ENCODE results near the gene TRAF3. TPM values are rescaled to one million over a fixed set of nuclear protein-coding genes. Genes with fewer than 3 reads are reported as not detected.

TRAF3 gene
- total RNA-seq, 1 donor from 2014 or later = 32.3 TPM

DNA sequence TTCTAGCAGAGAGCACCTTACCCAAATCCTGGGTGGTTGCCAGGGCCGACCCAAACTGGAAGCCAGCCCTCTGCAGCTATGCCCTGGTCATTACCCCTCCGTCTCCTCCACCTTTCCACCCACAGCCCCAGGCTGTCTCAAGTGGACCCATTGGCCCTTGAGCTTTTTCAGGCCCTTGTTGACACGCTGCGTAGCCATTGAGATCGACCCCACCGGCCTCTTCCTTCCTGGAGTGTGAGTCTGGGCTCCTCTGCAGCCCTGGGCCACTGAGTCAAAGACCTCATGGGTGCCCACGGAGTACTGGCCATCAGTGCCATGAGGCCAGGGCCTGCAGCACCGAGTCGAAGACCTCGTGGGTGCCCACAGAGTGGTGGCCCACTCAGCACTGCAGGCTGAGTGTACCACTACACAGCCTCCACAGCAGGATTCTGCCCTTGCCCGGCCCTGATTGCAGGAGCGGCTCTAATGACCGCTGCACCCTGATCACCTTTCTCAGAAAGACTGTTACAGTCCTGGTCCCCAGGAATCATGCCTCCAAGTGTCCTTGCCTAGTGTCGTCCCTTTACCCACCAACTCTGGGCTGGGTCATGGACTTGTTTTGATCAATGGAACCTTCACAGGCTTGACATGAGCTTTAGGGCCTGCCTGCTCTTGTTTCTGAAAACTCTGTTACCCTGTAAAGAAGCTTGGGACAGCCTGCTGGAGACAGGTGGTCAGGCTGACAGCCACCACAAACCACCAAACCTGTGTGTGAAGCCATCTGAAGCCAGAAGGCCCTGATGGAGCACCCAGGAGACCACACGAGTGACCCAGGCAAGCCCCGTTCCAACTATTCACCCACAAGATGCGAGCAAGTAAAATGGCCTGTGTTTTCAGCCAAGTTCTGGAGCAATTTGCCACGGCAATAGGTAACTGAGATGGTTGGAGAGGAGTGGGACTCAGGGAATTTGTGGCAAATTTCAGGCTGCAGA lies 39.6 kb upstream of the TRAF3 start:
- Histone ChIP-seq H3K4me3 (ENCODE audit: low read depth, low read length) (no peak overlapping the region), H3K36me3 (ENCODE audit: control insufficient read depth, insufficient read depth, low read length) (no peaks in the 10 kb centered on the region), H3K27me3 (ENCODE audit: control insufficient read depth, insufficient read depth, low read length) (no peaks in the 10 kb centered on the region)
- no peak for DNase-seq (ENCODE audit: low read depth)
- TF ChIP-seq, protein P1, sequence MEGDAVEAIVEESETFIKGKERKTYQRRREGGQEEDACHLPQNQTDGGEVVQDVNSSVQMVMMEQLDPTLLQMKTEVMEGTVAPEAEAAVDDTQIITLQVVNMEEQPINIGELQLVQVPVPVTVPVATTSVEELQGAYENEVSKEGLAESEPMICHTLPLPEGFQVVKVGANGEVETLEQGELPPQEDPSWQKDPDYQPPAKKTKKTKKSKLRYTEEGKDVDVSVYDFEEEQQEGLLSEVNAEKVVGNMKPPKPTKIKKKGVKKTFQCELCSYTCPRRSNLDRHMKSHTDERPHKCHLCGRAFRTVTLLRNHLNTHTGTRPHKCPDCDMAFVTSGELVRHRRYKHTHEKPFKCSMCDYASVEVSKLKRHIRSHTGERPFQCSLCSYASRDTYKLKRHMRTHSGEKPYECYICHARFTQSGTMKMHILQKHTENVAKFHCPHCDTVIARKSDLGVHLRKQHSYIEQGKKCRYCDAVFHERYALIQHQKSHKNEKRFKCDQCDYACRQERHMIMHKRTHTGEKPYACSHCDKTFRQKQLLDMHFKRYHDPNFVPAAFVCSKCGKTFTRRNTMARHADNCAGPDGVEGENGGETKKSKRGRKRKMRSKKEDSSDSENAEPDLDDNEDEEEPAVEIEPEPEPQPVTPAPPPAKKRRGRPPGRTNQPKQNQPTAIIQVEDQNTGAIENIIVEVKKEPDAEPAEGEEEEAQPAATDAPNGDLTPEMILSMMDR (IDR thresholded peaks at IDR 0.05; ENCODE audit: insufficient read depth, low read length, poor library complexity, severe bottlenecking) = no peak

DNA sequence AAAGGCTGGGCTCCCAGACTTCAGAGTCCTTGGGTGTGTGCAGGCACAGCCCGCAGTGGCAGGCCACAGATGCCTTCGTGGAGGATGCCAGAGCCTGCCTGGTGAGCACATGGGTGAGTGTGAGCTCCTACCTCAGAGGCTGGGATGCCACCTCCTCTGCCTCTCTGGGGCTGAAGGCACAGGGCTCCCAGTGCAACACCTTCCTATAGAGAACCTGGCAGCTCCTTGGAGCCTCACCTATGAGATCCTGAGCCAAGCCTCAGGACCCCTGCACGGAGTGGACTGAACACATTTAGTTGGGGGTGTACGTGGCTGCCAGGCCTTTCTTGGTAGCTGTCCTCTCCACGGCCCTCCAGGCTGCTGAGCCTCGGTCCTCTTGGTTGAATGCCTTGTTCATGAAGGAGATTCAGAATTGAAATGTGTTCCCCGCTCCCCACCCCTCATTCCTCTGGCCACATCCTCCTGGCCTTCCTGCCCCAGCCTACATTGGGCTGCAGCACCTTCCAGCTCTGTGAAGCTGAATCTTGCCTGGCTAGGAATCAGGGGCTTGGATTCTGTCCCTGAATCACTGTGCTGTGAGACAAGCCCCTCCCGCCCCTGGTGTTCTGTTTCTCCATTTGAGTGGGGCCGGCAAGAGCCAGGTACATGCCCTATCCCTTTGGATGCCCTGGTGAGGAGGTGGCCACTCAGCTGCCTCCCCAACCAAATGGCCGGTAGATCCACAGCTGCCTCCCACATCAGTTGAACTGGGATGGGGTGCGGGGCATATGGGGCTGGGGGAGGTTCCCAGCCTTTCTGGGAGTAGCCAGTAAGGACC lies 38.7 kb upstream of the TRAF3 start:
- Histone ChIP-seq H3K36me3 (ENCODE audit: control insufficient read depth, insufficient read depth, low read length) (no peaks in the 10 kb centered on the region), H3K27me3 (ENCODE audit: control insufficient read depth, insufficient read depth, low read length) (no peaks in the 10 kb centered on the region), H3K4me3 (ENCODE audit: low read depth, low read length) (no peak overlapping the region)
- TF ChIP-seq, protein P1 (IDR thresholded peaks at IDR 0.05; ENCODE audit: insufficient read depth, low read length, poor library complexity, severe bottlenecking) = no peak
- DNase-seq (ENCODE audit: low read depth) = no peak

DNA sequence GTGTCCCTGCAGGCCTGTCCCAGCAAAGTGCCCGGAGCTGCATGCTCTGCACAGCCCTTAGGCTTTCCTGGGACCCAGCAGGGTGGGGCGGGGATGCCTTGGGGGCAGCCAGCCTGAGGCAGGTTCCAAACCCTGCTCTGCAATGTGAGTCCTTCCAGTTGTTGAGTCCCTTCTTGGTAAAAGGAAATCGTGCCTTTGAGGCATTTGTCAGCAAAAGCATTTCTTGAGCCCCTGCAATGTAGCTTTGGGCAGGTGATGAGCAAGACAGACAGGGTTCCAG lies 38.1 kb upstream of the TRAF3 start:
- H3K36me3 ChIP-seq (ENCODE audit: control insufficient read depth, insufficient read depth, low read length) = no peaks in the 10 kb centered on the region
- H3K27me3 ChIP-seq (ENCODE audit: control insufficient read depth, insufficient read depth, low read length) = no peaks in the 10 kb centered on the region
- TF ChIP-seq, protein P1 (IDR thresholded peaks at IDR 0.05; ENCODE audit: insufficient read depth, low read length, poor library complexity, severe bottlenecking) = no peak
- no peak overlapping the region for H3K4me3 ChIP-seq (ENCODE audit: low read depth, low read length)
- DNase-seq (ENCODE audit: low read depth) = no peak

DNA sequence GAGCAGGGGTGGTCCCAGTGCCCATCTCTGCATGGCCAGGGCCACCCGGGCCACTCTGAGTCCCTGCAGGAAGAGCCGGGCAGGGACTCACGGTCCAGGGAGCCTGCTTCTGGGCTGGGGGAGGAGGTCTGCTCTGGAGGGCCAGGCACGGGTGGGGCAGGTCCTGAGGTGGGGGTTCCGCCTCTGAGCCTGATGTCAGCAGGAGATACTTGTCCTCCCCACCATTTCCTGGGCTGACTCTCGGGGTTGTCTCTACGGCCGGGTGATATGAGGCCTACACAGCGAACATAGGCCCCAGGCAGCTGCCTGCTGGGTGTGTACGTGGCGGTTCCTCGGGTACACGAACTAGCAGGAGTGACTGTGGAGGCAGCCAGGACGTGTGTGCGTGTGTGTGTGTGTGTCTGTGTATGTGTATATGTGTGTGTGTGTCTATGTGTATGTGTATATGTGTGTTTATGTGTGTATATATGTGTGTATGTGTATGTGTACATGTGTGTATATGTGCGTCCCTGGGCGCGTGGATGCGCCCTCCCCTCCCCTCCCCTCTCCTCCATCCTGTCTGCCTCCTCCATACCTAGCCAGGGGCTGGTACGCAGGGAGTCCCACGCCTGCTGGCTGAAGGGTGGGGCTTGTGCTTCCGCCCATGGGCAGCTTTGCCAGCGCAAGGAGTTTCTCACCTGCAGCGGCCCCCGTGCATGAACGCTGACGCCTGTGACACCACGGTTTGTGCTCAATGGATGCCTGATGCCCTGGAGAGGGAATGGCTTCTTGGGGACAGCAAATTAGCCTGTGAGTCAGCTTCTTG lies 30.4 kb upstream of the TRAF3 start:
- Histone ChIP-seq H3K36me3 (ENCODE audit: control insufficient read depth, insufficient read depth, low read length) (no peaks in the 10 kb centered on the region), H3K27me3 (ENCODE audit: control insufficient read depth, insufficient read depth, low read length) (no peaks in the 10 kb centered on the region), H3K4me3 (ENCODE audit: low read depth, low read length) (no peak overlapping the region)
- no peak for DNase-seq (ENCODE audit: low read depth)
- TF ChIP-seq, protein P1 (IDR thresholded peaks at IDR 0.05; ENCODE audit: insufficient read depth, low read length, poor library complexity, severe bottlenecking) = no peak

DNA sequence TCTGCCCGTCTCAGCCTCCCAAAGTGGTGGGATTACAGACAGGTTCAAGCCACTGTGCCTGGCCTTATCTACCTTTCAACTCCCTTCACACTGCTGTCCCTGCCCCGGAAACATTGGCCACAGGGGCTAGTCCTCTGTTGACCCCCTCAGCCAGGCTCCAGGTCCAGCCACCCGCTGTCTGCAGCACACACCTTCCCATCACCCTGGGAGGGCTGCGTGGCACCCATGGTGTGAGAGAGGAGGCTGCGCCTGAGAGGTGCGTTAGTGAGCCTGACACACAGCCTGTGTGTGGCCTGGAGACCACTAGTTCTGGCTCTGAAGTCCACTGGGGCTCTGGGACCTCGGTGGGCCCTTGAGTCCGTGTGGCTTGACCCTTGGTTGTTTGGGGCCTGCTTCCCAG lies 28.4 kb upstream of the TRAF3 start:
- Histone ChIP-seq H3K27me3 (ENCODE audit: control insufficient read depth, insufficient read depth, low read length) (no peaks in the 10 kb centered on the region), H3K36me3 (ENCODE audit: control insufficient read depth, insufficient read depth, low read length) (no peaks in the 10 kb centered on the region), H3K4me3 (ENCODE audit: low read depth, low read length) (no peak overlapping the region)
- TF ChIP-seq, protein P1 (IDR thresholded peaks at IDR 0.05; ENCODE audit: insufficient read depth, low read length, poor library complexity, severe bottlenecking) = no peak
- no peak for DNase-seq (ENCODE audit: low read depth)

Data from kidney epithelial cell (primary cell).